22Rv1 (cell line): Measurements from ENCODE around the gene KRT14.

Experiments
- ZFX ChIP-seq: fragments of 450-650 bp; IDR thresholded peaks from 2 replicates; pipeline ENCODE4 v1.6.1; 2017; ENCODE audit warnings: antibody characterized with exemption, borderline replicate concordance
- TF ChIP-seq, protein P1 (sequence below): fragments of 450-650 bp; IDR thresholded peaks from 2 replicates; pipeline ENCODE4 v1.5.1; 2017; ENCODE audit warnings: mild to moderate bottlenecking

DNA sequence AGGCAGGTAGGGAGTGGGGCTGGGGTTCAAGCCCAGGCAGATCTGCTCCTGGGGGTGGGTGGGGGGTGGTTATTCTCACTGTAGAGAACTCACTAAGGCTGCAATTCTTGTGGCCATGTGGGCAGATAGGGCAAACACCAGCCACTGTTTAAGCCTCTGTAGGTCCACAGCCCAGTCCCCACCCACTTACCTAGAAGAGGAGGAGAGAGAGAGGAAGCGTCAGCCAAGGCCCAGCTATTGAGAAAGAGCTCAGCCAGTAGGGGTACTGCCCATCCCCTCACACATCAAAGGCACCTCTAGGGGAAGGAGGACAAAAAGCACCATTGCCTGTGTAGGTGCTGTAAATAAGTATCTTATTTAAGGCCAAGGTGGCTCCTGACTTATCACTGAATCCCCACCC is 13.0 kb upstream of the KRT14 start:
- TF ChIP-seq, protein P1, sequence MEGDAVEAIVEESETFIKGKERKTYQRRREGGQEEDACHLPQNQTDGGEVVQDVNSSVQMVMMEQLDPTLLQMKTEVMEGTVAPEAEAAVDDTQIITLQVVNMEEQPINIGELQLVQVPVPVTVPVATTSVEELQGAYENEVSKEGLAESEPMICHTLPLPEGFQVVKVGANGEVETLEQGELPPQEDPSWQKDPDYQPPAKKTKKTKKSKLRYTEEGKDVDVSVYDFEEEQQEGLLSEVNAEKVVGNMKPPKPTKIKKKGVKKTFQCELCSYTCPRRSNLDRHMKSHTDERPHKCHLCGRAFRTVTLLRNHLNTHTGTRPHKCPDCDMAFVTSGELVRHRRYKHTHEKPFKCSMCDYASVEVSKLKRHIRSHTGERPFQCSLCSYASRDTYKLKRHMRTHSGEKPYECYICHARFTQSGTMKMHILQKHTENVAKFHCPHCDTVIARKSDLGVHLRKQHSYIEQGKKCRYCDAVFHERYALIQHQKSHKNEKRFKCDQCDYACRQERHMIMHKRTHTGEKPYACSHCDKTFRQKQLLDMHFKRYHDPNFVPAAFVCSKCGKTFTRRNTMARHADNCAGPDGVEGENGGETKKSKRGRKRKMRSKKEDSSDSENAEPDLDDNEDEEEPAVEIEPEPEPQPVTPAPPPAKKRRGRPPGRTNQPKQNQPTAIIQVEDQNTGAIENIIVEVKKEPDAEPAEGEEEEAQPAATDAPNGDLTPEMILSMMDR: no peak
- TF ChIP-seq ZFX: no peak
